K562 (cell line): Measurements from ENCODE around the gene BSPRY. TPM values are rescaled to one million over a fixed set of nuclear protein-coding genes. Genes with fewer than 3 reads are reported as not detected.

ENCODE experiments used
- ATF6 ChIP-seq: sonication (generic); formaldehyde crosslinking; IDR thresholded peaks from 2 replicates; pipeline ENCODE4 v1.4.0; 2020; ENCODE audit warnings: mild to moderate bottlenecking, missing genetic modification reagents
- E2F8 ChIP-seq: fragments of 450-650 bp; IDR thresholded peaks from 2 replicates; pipeline ENCODE4 v1.7.1; 2018; ENCODE audit warnings: mild to moderate bottlenecking, low read depth; ENCODE audit not compliant: partially characterized antibody
- FIP1L1 ChIP-seq: fragments of 200-400 bp; formaldehyde crosslinking; IDR thresholded peaks from 2 replicates; pipeline ENCODE4 v1.6.1; 2018; ENCODE audit warnings: mild to moderate bottlenecking, low read depth, low read length; ENCODE audit not compliant: poor library complexity, severe bottlenecking
- HDAC2 ChIP-seq: fragments of 450-650 bp; IDR thresholded peaks from 2 replicates; pipeline ENCODE4 v1.6.1; 2016; ENCODE audit warnings: mild to moderate bottlenecking
- HNRNPK ChIP-seq: fragments of 200-400 bp; formaldehyde crosslinking; IDR thresholded peaks from one replicate; pipeline ENCODE4 v1.6.1; 2018; ENCODE audit warnings: mild to moderate bottlenecking, low read depth, low read length; ENCODE audit not compliant: poor library complexity, severe bottlenecking
- MCM7 ChIP-seq, 2 experiments: fragments of 450-650 bp; IDR thresholded peaks; 2 replicates each; pipeline ENCODE4 v1.6.1; 2016 to 2018
- SIRT6 ChIP-seq: IDR thresholded peaks from one replicate; pipeline ENCODE4 v1.6.1; 2012; ENCODE audit warnings: low read depth, mild to moderate bottlenecking, control low read depth, inconsistent platforms, low read length, moderate library complexity
- SMAD4 ChIP-seq: fragments of 250-450 bp; sonication (Bioruptor Pico); conservative IDR thresholded peaks from 2 replicates; pipeline ENCODE4 v1.8.0; 2021; ENCODE audit warnings: inconsistent platforms, mild to moderate bottlenecking, moderate library complexity
- TAF1 ChIP-seq: IDR thresholded peaks from 2 replicates; pipeline ENCODE4 v1.6.1; 2011; ENCODE audit warnings: mild to moderate bottlenecking, low read length, moderate library complexity; ENCODE audit not compliant: insufficient read depth, control insufficient read depth, severe bottlenecking; ENCODE audit errors: extremely low read depth
- ZEB2 ChIP-seq: fragments of 450-650 bp; IDR thresholded peaks from 2 replicates; pipeline ENCODE4 v1.6.1; 2016
- ZSCAN32 ChIP-seq: fragments of 450-650 bp; formaldehyde crosslinking; IDR thresholded peaks from 2 replicates; pipeline ENCODE4 v1.4.0; 2020; ENCODE audit warnings: mild to moderate bottlenecking, moderate library complexity
- polyA plus RNA-seq, 8 experiments: library from polyadenylated mRNA; depleted of rRNA in 4 of 8; stranded (reverse) in 5 of 8; unstranded in 3 of 8; fragments of >200 nt; fragmentation: Nextera tagmentation in 2 of 8; fragmentation: Illumina TruSeq in 1 of 8; extraction: Ambion mirVana in 2 of 8; extraction: Trizol in 1 of 8; gene quantifications; 2 replicates each; pipeline versions ENCODE4 v1.2.1 to v1.2.3, GENCODE V29; 2011 to 2014; ENCODE audit warnings: inconsistent platforms in 1 of 8, missing spikeins in 1 of 8
- total RNA-seq, 7 experiments: library from RNA; depleted of rRNA in 6 of 7; stranded (reverse); fragments of >200 nt in 6 of 7; fragmentation: Illumina TruSeq in 2 of 7; extraction: Trizol in 2 of 7; gene quantifications; 2 replicates each; pipeline versions ENCODE4 v1.2.1 to v1.2.3, GENCODE V29; 2011 to 2021; ENCODE audit warnings: low replicate concordance in 1 of 7
- TF ChIP-seq, protein P1 (sequence below), 2 experiments: fragments of 200-800 bp in 1 of 2; sonication (Bioruptor generic) in 1 of 2; sonication (generic) in 1 of 2; formaldehyde crosslinking in 1 of 2; IDR thresholded peaks in 1 of 2; conservative IDR thresholded peaks in 1 of 2; 2 replicates each; pipeline versions ENCODE4 v1.5.0 to v1.6.1; 2016 to 2020; ENCODE audit warnings: missing compliant biosample characterization in 1 of 2, missing genetic modification characterization in 1 of 2, missing genetic modification reagents in 1 of 2
- TF ChIP-seq, protein P2 (sequence below): fragments of 250-450 bp; sonication (Bioruptor Pico); IDR thresholded peaks from 2 replicates; pipeline ENCODE4 v1.5.0; 2021
- TF ChIP-seq, protein P3 (sequence below): fragments of 450-650 bp; conservative IDR thresholded peaks from 2 replicates; pipeline ENCODE4 v1.6.1; 2016; ENCODE audit warnings: missing genetic modification characterization, low read depth, mild to moderate bottlenecking, control low read depth, missing compliant biosample characterization
- TF ChIP-seq, protein P4 (sequence below): IDR thresholded peaks from 3 replicates; pipeline ENCODE4 v1.6.1; 2011; ENCODE audit warnings: borderline replicate concordance, mild to moderate bottlenecking; ENCODE audit not compliant: insufficient read length, insufficient read depth

The BSPRY gene
- total and polyA plus RNA-seq, 9 of the 15 experiments (the other 6 are each of a cell fraction or from before 2014, with no cell fraction given), result 0.07 to 0.67 (median 0.18) TPM

DNA sequence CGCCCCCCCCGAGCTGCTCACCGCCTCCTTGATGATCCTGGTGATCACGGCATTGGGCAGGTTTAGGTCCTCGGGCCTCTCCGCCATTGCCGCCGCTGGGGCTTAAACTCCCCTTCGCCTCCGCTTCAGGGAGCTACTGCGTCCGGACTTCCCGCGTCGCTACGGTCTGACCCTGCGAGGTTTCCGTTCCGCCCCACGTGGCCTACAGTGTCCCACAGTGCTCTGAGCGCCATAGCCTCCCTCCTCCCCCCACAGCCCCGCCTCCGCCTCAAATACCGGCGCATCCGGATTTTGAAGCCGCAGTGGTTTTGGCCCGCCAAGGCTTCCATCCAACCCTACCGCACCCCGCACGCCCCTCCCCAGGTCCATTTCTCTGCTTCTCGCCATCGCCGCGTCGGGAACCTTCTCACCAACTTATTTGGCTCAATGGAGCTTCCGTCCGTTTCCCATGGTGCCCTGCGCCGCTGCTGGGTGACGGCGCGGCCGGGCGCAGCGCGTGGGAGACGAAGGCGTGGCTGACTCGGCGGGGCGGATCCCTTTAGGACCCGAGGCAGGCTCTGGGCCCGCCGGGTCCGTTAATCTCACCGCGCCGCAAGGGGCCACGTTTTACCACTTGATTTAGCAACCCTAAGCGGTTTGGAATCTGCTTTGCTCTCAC, 61.0 kb downstream of the BSPRY start, which contains the start of the genes C9orf43 and POLE3 (continued):
- TF ChIP-seq, protein P1, sequence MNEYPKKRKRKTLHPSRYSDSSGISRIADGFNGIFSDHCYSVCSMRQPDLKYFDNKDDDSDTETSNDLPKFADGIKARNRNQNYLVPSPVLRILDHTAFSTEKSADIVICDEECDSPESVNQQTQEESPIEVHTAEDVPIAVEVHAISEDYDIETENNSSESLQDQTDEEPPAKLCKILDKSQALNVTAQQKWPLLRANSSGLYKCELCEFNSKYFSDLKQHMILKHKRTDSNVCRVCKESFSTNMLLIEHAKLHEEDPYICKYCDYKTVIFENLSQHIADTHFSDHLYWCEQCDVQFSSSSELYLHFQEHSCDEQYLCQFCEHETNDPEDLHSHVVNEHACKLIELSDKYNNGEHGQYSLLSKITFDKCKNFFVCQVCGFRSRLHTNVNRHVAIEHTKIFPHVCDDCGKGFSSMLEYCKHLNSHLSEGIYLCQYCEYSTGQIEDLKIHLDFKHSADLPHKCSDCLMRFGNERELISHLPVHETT (CRISPR knock-in tag; conservative IDR thresholded peaks at IDR 0.05 in 1 of 2, IDR thresholded peaks at IDR 0.05 in 1 of 2), result peak in 1 of 2 experiments; percentile 93; a peak in 2 of 4 replicates
- TF ChIP-seq, protein P2, sequence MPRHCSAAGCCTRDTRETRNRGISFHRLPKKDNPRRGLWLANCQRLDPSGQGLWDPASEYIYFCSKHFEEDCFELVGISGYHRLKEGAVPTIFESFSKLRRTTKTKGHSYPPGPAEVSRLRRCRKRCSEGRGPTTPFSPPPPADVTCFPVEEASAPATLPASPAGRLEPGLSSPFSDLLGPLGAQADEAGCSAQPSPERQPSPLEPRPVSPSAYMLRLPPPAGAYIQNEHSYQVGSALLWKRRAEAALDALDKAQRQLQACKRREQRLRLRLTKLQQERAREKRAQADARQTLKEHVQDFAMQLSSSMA, result no peak
- TF ChIP-seq FIP1L1 (no peak), HNRNPK (no peak), HDAC2 (peak; percentile 49; the same call in 1 of the 2 replicates), TAF1 (peak; percentile 76), ATF6 (CRISPR knock-in tag) (peak; percentile 86), E2F8 (peak; percentile 73), MCM7 (IDR thresholded peaks at IDR 0.05) (peak in 1 of 2 experiments; percentile 93; a peak in 1 of 4 replicates), ZSCAN32 (no peak), SMAD4 (CRISPR knock-in tag) (peak; percentile 73), SIRT6 (no peak), ZEB2 (no peak)
- TF ChIP-seq, protein P3, sequence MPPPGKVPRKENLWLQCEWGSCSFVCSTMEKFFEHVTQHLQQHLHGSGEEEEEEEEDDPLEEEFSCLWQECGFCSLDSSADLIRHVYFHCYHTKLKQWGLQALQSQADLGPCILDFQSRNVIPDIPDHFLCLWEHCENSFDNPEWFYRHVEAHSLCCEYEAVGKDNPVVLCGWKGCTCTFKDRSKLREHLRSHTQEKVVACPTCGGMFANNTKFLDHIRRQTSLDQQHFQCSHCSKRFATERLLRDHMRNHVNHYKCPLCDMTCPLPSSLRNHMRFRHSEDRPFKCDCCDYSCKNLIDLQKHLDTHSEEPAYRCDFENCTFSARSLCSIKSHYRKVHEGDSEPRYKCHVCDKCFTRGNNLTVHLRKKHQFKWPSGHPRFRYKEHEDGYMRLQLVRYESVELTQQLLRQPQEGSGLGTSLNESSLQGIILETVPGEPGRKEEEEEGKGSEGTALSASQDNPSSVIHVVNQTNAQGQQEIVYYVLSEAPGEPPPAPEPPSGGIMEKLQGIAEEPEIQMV (tag), result no peak
- TF ChIP-seq, protein P4, sequence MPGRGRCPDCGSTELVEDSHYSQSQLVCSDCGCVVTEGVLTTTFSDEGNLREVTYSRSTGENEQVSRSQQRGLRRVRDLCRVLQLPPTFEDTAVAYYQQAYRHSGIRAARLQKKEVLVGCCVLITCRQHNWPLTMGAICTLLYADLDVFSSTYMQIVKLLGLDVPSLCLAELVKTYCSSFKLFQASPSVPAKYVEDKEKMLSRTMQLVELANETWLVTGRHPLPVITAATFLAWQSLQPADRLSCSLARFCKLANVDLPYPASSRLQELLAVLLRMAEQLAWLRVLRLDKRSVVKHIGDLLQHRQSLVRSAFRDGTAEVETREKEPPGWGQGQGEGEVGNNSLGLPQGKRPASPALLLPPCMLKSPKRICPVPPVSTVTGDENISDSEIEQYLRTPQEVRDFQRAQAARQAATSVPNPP, result no peak
